Measurements from ENCODE around the gene ECD. TPM values are rescaled to one million over a fixed set of nuclear protein-coding genes. Genes with fewer than 3 reads are reported as not detected.
A peak's percentile ranks its signal among the peaks of the same experiment; 100 is the strongest.
"Not testable (repeated sequence)": the region's sequence is repeated elsewhere in the genome, so short reads cannot be mapped to it uniquely, and the experiment has no call there.

Gene ECD
- total RNA-seq, 4 donors from 2014 or later = 27.3 to 35.0 (median 30.5) TPM

- 2 to 10% methylated on average over 5 of the region's 5 CpGs for WGBS, 2 donors (ENCODE audit: low coverage in 1 of 2)
- Histone ChIP-seq H3K27ac (no peak overlapping the region), H3K4me3 (no peak overlapping the region), H3K4me1 (peaks cover 0 to 46% (median 7%) of the 10 kb centered on the region in 3 donors), H3K27me3 (no peaks in the 10 kb centered on the region), H3K36me3 (peaks cover 0 to 83% of the 10 kb centered on the region in 2 donors), H3K9me3 (no peaks in the 10 kb centered on the region)
- no peak for ATAC-seq
- TF ChIP-seq, protein P1, sequence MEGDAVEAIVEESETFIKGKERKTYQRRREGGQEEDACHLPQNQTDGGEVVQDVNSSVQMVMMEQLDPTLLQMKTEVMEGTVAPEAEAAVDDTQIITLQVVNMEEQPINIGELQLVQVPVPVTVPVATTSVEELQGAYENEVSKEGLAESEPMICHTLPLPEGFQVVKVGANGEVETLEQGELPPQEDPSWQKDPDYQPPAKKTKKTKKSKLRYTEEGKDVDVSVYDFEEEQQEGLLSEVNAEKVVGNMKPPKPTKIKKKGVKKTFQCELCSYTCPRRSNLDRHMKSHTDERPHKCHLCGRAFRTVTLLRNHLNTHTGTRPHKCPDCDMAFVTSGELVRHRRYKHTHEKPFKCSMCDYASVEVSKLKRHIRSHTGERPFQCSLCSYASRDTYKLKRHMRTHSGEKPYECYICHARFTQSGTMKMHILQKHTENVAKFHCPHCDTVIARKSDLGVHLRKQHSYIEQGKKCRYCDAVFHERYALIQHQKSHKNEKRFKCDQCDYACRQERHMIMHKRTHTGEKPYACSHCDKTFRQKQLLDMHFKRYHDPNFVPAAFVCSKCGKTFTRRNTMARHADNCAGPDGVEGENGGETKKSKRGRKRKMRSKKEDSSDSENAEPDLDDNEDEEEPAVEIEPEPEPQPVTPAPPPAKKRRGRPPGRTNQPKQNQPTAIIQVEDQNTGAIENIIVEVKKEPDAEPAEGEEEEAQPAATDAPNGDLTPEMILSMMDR (IDR thresholded peaks at IDR 0.05) = peak; percentile 67 to 76 (median 72)
- no peak for TF ChIP-seq POLR2A (IDR thresholded peaks at IDR 0.05)
Observed at GRCh38 chr10:73159038-73159648, 8.7 kb downstream of the ECD start.

DNA sequence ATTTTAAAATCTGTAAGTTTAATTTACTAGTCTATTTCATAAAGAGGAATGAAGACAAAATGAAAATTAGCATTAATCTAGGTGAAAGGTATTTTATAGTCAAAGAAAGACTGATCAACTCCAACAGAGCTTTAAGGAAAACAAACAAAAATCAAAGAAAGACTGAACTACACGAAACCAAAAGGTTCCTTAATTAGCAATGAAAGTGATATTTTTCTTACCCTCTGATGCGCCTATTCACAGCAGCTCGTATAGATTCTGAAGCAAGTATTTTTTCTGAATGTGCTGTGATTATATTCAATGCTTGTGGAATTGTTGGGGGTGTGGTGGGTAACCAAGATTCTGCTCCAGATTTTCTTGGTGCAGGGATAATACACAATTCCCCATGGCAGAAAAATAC is 11.8 kb downstream of the ECD start:
- 73 to 76% methylated on average over 3 of the region's 3 CpGs for WGBS, 2 donors (ENCODE audit: low coverage in 1 of 2)
- H3K27ac ChIP-seq = no peak overlapping the region
- TF ChIP-seq EP300 (IDR thresholded peaks at IDR 0.05) (no peak), POLR2A (IDR thresholded peaks at IDR 0.05) (no peak)
- TF ChIP-seq, protein P1 (IDR thresholded peaks at IDR 0.05) = no peak
- H3K4me1 ChIP-seq = peaks cover 0 to 17% (median 0%) of the 10 kb centered on the region in 3 donors
- peaks cover 0 to 88% of the 10 kb centered on the region in 2 donors for H3K36me3 ChIP-seq
- ATAC-seq = no peak
- H3K9me3 ChIP-seq = no peaks in the 10 kb centered on the region
- no peaks in the 10 kb centered on the region for H3K27me3 ChIP-seq
- H3K4me3 ChIP-seq = no peak overlapping the region

DNA sequence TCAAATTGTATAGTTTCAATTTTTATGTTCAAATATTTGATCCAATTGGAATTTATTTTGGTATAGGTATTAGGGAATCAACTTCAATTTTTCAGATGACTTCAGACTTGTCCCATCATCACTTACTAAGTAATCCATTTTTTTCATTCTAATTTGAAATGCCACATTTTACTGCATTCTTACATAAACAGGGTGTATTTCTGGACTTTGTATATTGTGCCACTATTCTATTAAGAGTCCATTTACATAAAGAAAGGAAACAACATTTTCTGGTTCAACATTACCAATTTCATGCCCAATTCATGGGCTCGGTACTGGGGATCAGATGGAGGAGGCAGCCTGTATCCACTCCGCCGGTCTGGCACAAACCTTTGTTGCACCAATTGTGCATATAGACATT is 15.8 kb downstream of the ECD start:
- peaks cover 0 to 97% of the 10 kb centered on the region in 2 donors for H3K36me3 ChIP-seq
- no peak for ATAC-seq
- no peaks in the 10 kb centered on the region for H3K27me3 ChIP-seq
- no peaks in the 10 kb centered on the region for H3K9me3 ChIP-seq
- no peak overlapping the region for H3K27ac ChIP-seq
- no peak for TF ChIP-seq POLR2A (IDR thresholded peaks at IDR 0.05)
- TF ChIP-seq POLR2AphosphoS5 (IDR thresholded peaks at IDR 0.05) = no peak
- TF ChIP-seq EP300 (IDR thresholded peaks at IDR 0.05) = no peak
- TF ChIP-seq, protein P1 (IDR thresholded peaks at IDR 0.05) = no peak
- H3K4me1 ChIP-seq = no peaks in the 10 kb centered on the region
- WGBS, 2 donors (ENCODE audit: low coverage in 1 of 2) = 95 to 97% methylated on average over 3 of the region's 3 CpGs
- no peak overlapping the region for H3K4me3 ChIP-seq

DNA sequence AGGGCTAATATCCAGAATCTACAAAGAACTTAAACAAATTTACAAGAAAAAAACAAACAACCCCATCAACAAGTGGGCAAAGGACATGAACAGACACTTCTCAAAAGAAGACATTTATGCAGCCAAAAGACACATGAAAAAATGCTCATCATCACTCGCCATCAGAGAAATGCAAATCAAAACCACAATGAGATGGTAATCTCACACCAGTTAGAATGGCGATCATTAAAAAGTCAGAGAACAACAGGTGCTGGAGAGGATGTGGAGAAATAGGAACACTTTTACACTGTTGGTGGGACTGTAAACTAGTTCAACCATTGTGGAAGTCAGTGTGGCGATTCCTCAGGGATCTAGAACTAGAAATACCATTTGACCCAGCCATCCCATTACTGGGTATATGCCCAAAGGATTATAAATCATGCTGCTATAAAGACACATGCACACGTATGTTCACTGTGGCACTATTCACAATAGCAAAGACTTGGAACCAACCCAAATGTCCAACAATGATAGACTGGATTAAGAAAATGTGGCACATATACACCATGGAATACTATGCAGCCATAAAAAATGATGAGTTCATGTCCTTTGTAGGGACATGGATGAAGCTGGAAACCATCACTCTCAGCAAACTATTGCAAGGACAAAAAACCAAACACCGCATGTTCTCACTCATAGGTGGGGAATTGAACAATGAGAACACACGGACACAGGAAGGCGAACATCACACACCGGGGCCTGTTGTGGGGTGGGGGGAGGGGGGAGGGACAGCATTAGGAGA is 17.0 kb downstream of the ECD start:
- ATAC-seq, H3K4me1 ChIP-seq, H3K4me3 ChIP-seq, H3K9me3 ChIP-seq, H3K27ac ChIP-seq, H3K27me3 ChIP-seq: not testable (repeated sequence)
- WGBS, 2 donors (ENCODE audit: low coverage in 1 of 2) = 100% methylated on average over 1 to 2 of the region's 8 CpGs
- peaks cover 0 to 97% of the 10 kb centered on the region in 2 donors for H3K36me3 ChIP-seq

DNA sequence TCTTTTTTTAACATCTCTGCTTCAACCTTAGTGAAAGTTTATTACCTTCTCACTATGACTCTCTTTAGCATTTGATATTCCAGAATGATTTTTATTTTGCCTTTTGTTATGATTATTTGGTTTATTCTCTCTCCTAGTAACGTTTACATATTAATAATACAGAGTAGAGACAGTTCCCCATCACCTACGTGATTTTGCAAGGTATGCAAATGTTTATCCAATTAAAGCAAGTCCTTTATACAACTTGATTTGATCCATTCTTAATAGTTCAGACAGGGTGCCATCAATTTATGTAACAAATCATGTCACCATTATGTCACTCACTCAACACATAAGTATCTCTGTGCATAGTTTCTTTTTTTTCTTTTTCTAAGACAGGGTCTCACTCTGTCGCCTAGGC is 26.2 kb downstream of the ECD start:
- ATAC-seq = no peak
- H3K9me3 ChIP-seq = no peaks in the 10 kb centered on the region
- TF ChIP-seq POLR2A (IDR thresholded peaks at IDR 0.05) = no peak
- TF ChIP-seq, protein P1 (IDR thresholded peaks at IDR 0.05) = no peak
- no peak for TF ChIP-seq EP300 (IDR thresholded peaks at IDR 0.05)
- no peak for TF ChIP-seq POLR2AphosphoS5 (IDR thresholded peaks at IDR 0.05)
- no peaks in the 10 kb centered on the region for H3K4me1 ChIP-seq
- H3K4me3 ChIP-seq = no peak overlapping the region
- H3K27me3 ChIP-seq = no peaks in the 10 kb centered on the region
- peaks cover 8 to 100% of the 10 kb centered on the region in 2 donors for H3K36me3 ChIP-seq
- no peak overlapping the region for H3K27ac ChIP-seq
- WGBS, 2 donors (ENCODE audit: low coverage in 1 of 2) = 83% methylated on average over 3 of the region's 3 CpGs
